Hematopoietic multipotent progenitor cell (in vitro differentiated cells): ENCODE measurements around the gene BRINP2. TPM values are rescaled to one million over a fixed set of nuclear protein-coding genes. Genes with fewer than 3 reads are reported as not detected.

Source experiments
- DNase-seq, 3 donors: peaks; one replicate each; pipeline ENCODE4 v3.0.0-alpha.2; 2011 to 2015; ENCODE audit warnings: low read depth in 2 of 3, low spot score in 2 of 3
- total RNA-seq: library from RNA; depleted of rRNA; stranded (reverse); fragments of >200 nt; gene quantifications from one replicate; pipeline ENCODE4 v1.2.3, GENCODE V29; 2012

BRINP2 gene
- total RNA-seq, 1 donor, result under 0.01 TPM

DNA sequence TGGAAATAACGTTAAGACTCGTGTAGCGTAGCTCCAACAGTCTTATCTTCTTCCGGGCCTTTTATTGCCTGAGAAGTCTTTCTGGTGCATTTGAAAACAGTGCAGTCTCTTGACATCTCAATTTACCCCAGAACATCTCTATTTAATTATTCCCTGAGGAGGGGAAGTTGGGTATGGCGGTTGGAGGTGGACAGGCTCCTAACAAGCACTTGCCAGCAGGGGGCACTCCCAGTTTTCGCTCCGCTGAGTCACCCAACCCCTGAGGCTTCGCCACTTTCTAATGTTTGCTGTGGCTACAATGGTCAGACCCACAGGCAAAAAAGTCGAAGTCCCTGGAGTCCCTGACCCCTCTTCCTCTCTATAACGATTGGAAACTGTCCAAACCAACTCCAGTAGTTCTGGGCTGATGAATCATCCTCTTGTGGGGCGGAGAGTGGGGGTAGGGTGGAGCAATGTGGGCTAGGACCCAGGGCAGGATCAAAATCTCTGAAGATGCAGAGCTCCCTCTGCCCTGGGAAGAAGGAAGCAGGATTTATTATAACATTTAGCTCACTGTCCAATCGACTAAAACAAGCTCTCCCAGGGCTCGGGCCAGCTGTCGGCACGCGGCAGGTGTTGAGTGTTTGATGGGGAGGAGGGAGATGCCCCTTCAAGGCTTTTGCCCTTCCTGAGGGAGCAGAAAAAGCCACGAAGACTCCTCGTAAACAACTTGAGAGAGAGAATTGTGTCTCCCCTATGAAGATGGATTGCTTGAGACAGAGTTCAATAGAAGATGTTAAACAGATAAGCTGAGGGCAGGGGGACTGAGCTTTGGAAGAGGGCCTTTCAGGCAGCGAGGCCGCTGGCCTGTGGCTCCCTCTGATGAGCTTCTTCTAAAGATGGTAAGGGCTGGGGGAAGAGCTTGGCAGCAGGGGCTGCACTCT, 85.7 kb downstream of the BRINP2 start:
- DNase-seq, result peak in 2 of 3 donors; percentile 1 to 4

- no peak for DNase-seq
These were observed 86.4 kb downstream of the BRINP2 start for GRCh38 chr1:177257128-177257527.

- no peak for DNase-seq
These were observed 86.8 kb downstream of the BRINP2 start for GRCh38 chr1:177257576-177257975.

DNA sequence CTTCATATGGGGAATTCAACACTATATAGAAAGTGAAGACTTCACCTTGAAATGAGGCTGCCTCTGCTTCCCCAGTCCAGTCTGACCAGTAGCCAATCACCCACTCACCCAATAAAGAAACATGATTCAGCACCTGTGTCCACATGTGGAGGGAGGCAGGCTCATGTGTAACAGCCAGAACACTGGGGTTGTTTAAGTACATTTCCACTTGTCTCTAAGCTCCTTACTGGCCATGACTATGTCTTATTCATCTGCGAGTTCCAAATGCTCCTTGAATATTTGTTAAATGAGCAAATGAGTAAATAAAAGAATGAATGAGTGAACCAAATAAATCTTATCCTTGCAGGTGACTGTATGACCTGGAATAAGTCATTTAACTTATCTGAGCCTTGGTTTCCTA, 100.1 kb downstream of the BRINP2 start:
- DNase-seq, result no peak

GRCh38 chr1:177273141-177273540, 102.4 kb downstream of the BRINP2 start:
- no peak for DNase-seq

DNA sequence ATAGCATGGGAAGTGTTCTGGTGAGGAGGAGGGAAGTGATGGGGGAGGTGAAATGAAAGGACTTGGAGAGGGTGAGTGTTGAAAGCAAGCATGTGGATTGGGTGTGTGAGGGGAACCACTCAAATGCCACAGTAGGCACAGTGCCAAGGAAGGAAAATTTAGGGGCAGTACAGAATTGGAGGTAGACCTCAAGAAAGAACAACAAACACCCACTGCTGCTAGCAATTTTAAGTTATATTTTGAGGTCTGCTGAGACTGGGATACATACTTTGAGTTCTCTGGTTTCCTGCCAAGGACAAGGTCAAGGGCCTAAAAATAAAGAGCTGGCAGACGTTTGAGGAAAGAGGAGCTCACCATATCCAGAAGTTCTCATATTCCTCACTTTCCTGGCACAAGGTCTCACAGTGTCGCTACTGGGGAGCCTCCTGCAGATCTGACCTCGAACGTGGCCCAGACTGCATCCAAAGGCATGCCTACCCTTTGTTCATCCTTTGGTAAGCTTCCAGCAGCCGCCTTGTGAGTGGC, 104.0 kb downstream of the BRINP2 start:
- DNase-seq, result no peak

- DNase-seq, result no peak
These were observed 105.0 kb downstream of the BRINP2 start for GRCh38 chr1:177275736-177276135.

DNA sequence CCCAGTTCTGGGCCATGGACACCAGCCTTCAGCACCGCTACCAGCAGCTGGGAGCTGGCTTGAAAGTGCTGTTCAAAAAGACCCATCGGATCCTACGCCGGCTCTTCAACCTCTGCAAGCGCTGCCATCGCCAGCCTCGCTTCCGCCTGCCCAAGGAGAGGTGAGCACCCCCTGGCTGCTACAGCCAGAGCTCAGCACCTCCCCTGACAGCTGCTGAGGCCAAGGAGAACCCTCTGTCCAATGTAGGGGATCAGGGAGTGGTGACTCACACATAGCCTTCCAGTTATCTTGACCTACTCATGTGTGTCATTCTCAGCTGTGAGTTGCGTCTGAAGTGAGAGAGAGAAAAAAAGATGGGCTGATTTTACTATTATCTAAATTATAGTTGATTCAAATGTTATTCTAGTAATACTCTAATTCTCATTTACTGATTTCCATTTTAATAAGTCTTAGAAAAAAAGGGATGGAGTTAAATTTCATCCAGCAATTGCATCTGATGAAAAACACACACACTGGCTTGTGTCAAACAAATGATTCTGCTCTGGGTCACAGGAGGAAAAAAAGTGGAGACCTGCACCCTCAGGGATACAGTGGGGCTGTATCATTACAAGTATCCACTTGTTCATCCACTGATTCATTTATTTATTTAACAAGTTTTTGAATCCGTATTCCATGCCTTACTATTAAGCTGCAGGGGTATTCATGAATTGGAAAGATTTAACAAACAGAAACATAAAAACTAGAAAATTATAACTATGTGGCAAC, 108.0 kb downstream of the BRINP2 start:
- DNase-seq, result no peak

DNA sequence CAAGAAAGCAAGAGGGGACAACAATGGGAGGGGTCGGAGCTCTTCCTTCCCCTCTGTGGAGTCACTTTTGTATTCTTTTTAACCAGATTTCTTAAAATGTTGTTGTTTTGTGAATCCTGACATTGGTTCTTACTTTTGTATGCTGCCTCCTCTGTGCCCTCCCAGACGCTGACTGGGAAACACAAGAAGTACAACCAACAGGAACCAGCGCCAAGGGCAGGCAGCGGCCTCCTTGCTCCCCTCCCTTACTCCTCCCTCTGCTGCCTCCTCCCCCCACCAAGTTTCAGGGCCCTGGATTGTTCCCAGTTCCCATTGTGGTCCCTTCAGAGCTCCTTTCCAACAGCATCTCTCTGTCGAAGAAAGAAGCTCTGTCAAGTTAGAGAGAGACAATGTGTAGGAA, 111.1 kb downstream of the BRINP2 start:
- no peak for DNase-seq

DNA sequence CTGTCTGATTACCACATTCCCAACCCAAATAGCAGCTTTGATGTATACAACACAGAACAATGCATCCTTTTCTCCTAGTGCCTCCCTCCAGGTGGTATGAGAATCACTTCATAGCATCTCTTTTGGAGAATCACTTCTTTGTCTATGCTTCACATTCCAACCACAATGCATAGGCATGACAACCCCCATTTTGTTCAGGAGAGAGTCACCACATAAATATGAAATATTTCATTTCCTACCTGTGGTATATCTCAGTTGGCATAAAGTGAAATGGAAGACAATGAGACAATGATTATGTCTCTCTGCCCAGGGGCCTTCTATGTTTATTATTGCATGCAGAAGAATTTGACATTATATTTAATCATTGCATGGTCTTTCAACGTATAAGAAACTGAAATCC, 112.2 kb downstream of the BRINP2 start:
- DNase-seq, result no peak

GRCh38 chr1:177283380-177283779, 112.6 kb downstream of the BRINP2 start:
- no peak for DNase-seq

DNA sequence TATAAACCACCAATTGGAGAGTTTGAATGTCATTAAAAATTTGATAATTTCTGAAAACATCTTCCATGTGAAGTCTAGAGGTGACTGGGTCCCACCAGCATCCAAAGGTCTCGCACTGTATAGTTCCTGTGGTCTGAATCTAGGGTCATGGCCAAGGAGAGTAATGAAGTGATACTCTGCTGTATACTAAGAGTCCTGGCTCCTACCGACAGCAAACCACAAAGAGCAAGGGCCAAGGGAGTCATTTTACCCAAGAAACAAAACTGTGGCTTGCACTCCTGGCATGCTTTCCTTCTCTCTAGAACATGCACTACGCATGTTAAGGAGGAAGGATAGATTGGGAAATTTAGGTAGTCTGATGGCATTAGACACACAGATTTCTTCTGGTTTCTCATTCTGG, 115.6 kb downstream of the BRINP2 start:
- DNase-seq, result no peak

- DNase-seq, result no peak
These were observed 116.5 kb downstream of the BRINP2 start for GRCh38 chr1:177287270-177287669.

DNA sequence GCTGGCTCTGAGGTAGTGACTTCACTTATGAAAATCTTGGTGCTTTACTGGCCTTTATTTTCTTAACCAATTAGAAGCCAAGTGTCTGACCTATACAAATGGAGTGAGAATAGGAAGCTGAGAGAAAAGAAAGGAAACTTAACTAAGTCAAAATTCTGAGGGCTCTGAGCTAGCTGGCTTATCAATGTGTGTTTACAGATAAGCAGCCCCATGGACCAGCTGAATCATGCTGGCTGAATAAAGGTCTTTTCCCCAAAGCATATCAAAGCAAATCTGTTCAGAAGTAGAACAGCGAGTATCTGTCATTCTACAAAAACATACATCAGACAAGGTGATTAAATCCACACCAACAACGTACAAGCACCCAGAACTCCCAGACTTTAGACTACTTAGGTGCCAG, 117.2 kb downstream of the BRINP2 start:
- DNase-seq, result no peak

GRCh38 chr1:177289532-177289931, 118.8 kb downstream of the BRINP2 start:
- no peak for DNase-seq

DNA sequence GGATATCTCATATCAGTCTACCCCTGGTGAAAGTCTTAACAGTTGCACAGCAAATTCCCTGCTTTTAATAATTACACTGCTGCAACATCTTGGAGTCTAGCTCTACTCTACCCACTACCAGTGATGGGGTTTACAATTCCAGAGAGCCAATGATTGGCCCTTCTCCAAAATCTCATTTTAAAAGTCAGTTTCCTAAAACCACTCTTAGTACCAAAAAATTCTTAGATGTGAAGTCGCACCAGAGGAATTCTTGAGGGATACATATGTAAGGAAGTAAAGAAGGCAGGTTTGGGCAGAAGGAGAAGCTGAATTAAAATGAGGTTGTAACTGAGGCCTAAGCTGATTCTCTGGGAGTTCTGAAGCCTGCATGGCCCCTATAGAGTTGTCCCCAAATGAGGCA, 129.7 kb downstream of the BRINP2 start:
- no peak for DNase-seq

DNA sequence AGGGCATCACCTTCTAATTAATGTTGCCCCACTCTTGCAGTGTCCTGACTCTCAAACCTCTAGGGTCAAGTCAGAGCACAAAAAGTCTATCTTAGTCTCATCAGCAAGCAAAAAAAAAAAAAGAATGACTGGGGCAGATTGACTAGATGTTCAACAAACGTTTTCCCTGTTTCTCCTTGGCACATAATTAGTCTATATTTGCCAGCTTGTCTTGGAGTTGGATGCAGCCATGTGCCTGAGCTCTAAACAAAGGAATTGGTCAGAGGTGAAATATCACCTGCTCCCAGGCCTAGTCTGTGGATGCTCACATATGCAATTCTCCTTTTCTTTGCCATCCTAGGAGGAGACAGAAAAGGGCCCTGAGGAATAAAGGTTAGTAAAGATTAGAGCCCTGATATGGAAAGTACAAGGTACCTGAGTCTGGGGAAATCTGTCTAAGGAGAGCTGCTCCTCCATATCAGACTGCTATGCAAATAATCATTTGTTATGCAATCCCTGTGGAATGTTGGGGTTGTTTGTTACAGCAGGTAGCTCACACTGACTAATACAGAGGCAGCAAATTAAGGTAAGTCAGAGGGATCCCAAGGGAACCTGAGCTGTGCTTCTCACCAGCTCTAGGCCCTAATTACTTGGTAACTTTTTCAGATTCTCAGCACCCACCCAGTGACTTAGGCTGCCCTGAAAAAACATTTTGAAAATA, 130.8 kb downstream of the BRINP2 start:
- no peak for DNase-seq

GRCh38 chr1:177302357-177303044, 131.7 kb downstream of the BRINP2 start:
- no peak for DNase-seq

- DNase-seq, result no peak
These were observed 134.6 kb downstream of the BRINP2 start for GRCh38 chr1:177305040-177306018.
